Measurements from ENCODE around the gene RTTN.

The RTTN gene

GRCh38 chr18:70160073-70160678 lies 45.3 kb downstream of the RTTN start:
- no peak overlapping the region for H3K27ac ChIP-seq (ENCODE audit: low read length)
- peaks cover 84% of the 10 kb centered on the region for H3K36me3 ChIP-seq (ENCODE audit: insufficient read depth, low read length)
- H3K4me3 ChIP-seq (ENCODE audit: low read depth in 1 of 2, low read length in 2 of 2), result no peak overlapping the region
- H4K20me1 ChIP-seq (ENCODE audit: insufficient read depth, low read length), result 0 out of 2 replicates have a peak, but pooled peaks cover 4% of the 10 kb centered on the region
- DNase-seq (no peak), ATAC-seq (ENCODE audit: insufficient read depth, low read depth) (no peak)
- H3K9ac ChIP-seq (ENCODE audit: low read depth, low read length), result no peak overlapping the region
- H3K9me3 ChIP-seq (ENCODE audit: insufficient read depth, low read length, severe bottlenecking), result peaks cover 3% of the 10 kb centered on the region
- H2AFZ ChIP-seq (ENCODE audit: low read depth, low read length), result no peak overlapping the region
- H3K4me2 ChIP-seq (ENCODE audit: insufficient read depth, low read length), result no peak overlapping the region
- TF ChIP-seq CTCF (IDR thresholded peaks at IDR 0.05; ENCODE audit: borderline replicate concordance, extremely low read depth, low read length, poor library complexity, severe bottlenecking) (no peak), EZH2 (IDR thresholded peaks at IDR 0.05; ENCODE audit: borderline replicate concordance, low read depth, low read length, severe bottlenecking) (no peak)
- peaks cover 8% of the 10 kb centered on the region; the same call in 1 of the 2 replicates for H3K79me2 ChIP-seq (ENCODE audit: insufficient read depth, low read length)
- H3K4me1 ChIP-seq (ENCODE audit: insufficient read depth, low read length), result no peaks in the 10 kb centered on the region
- no peaks in the 10 kb centered on the region for H3K27me3 ChIP-seq (ENCODE audit: insufficient read depth, low read length, poor library complexity)

GRCh38 chr18:70158992-70159717 lies 46.3 kb downstream of the RTTN start:
- H3K4me2 ChIP-seq (ENCODE audit: insufficient read depth, low read length), result no peak overlapping the region
- DNase-seq, result no peak
- ATAC-seq (ENCODE audit: insufficient read depth, low read depth), result no peak
- 0 out of 2 replicates have a peak, but pooled peaks cover 4% of the 10 kb centered on the region for H4K20me1 ChIP-seq (ENCODE audit: insufficient read depth, low read length)
- H3K36me3 ChIP-seq (ENCODE audit: insufficient read depth, low read length), result peaks cover 77% of the 10 kb centered on the region
- no peak overlapping the region for H3K9ac ChIP-seq (ENCODE audit: low read depth, low read length)
- H3K79me2 ChIP-seq (ENCODE audit: insufficient read depth, low read length), result peaks cover 8% of the 10 kb centered on the region; the same call in 1 of the 2 replicates
- TF ChIP-seq CTCF (IDR thresholded peaks at IDR 0.05; ENCODE audit: borderline replicate concordance, extremely low read depth, low read length, poor library complexity, severe bottlenecking), result no peak
- no peak for TF ChIP-seq EZH2 (IDR thresholded peaks at IDR 0.05; ENCODE audit: borderline replicate concordance, low read depth, low read length, severe bottlenecking)
- peaks cover 3% of the 10 kb centered on the region for H3K9me3 ChIP-seq (ENCODE audit: insufficient read depth, low read length, severe bottlenecking)
- H3K4me3 ChIP-seq (ENCODE audit: low read depth in 1 of 2, low read length in 2 of 2), result no peak overlapping the region
- no peak overlapping the region for H2AFZ ChIP-seq (ENCODE audit: low read depth, low read length)
- no peak overlapping the region for H3K27ac ChIP-seq (ENCODE audit: low read length)
- H3K4me1 ChIP-seq (ENCODE audit: insufficient read depth, low read length), result no peaks in the 10 kb centered on the region
- no peaks in the 10 kb centered on the region for H3K27me3 ChIP-seq (ENCODE audit: insufficient read depth, low read length, poor library complexity)

- 0 out of 2 replicates have a peak, but pooled peaks cover 4% of the 10 kb centered on the region for H4K20me1 ChIP-seq (ENCODE audit: insufficient read depth, low read length)
- H3K4me1 ChIP-seq (ENCODE audit: insufficient read depth, low read length), result no peaks in the 10 kb centered on the region
- H3K27me3 ChIP-seq (ENCODE audit: insufficient read depth, low read length, poor library complexity), result no peaks in the 10 kb centered on the region
- no peak for TF ChIP-seq EZH2 (IDR thresholded peaks at IDR 0.05; ENCODE audit: borderline replicate concordance, low read depth, low read length, severe bottlenecking)
- TF ChIP-seq CTCF (IDR thresholded peaks at IDR 0.05; ENCODE audit: borderline replicate concordance, extremely low read depth, low read length, poor library complexity, severe bottlenecking), result no peak
- peaks cover 8% of the 10 kb centered on the region; the same call in 1 of the 2 replicates for H3K79me2 ChIP-seq (ENCODE audit: insufficient read depth, low read length)
- H3K9ac ChIP-seq (ENCODE audit: low read depth, low read length), result no peak overlapping the region
- peaks cover 64% of the 10 kb centered on the region for H3K36me3 ChIP-seq (ENCODE audit: insufficient read depth, low read length)
- H3K4me2 ChIP-seq (ENCODE audit: insufficient read depth, low read length), result no peak overlapping the region
- no peak overlapping the region for H2AFZ ChIP-seq (ENCODE audit: low read depth, low read length)
- H3K4me3 ChIP-seq (ENCODE audit: low read depth in 1 of 2, low read length in 2 of 2), result no peak overlapping the region
- ATAC-seq (ENCODE audit: insufficient read depth, low read depth) (no peak), DNase-seq (no peak)
- H3K9me3 ChIP-seq (ENCODE audit: insufficient read depth, low read length, severe bottlenecking), result no peaks in the 10 kb centered on the region
- no peak overlapping the region for H3K27ac ChIP-seq (ENCODE audit: low read length)
These were observed 48.6 kb downstream of the RTTN start for GRCh38 chr18:70156886-70157285.
